Stimulated activated CD8-positive, alpha-beta memory T cell treated with anti-CD3 and anti-CD28 coated beads, Interleukin-15, amount 100 ng/mL, for 1 hour (primary cell): ENCODE data around the gene ASPRV1.

Experiments used
- DNase-seq: peaks from one replicate; pipeline ENCODE4 v3.0.0-alpha.2; 2020; ENCODE audit warnings: low read depth

The ASPRV1 gene

GRCh38 chr2:69988086-69988635, 26.7 kb upstream of the ASPRV1 start:
- no peak for DNase-seq

GRCh38 chr2:69986691-69987090, 25.3 kb upstream of the ASPRV1 start:
- DNase-seq, result no peak

DNA sequence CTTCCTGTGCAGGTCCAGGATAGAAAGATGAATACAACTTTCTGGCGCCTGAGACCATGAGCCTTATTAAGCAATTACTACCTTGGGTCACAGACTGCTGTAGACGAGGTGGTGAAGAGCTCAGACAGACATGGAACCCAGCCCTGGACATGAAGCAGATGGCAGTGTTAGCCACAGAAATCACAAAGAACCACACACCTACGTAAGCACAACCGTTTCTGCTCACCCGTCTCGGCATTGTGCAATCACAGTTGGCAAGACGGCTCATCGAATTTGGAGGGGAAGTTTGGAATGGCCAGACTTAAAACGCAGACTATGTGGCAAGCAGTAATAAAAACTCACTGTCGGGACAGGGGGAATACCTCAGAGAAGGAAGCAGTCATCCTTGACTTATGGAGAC, 24.3 kb upstream of the ASPRV1 start:
- no peak for DNase-seq

GRCh38 chr2:69985216-69985615, 23.8 kb upstream of the ASPRV1 start:
- no peak for DNase-seq

- no peak for DNase-seq
These were observed 22.0 kb upstream of the ASPRV1 start for GRCh38 chr2:69983392-69983966.

DNA sequence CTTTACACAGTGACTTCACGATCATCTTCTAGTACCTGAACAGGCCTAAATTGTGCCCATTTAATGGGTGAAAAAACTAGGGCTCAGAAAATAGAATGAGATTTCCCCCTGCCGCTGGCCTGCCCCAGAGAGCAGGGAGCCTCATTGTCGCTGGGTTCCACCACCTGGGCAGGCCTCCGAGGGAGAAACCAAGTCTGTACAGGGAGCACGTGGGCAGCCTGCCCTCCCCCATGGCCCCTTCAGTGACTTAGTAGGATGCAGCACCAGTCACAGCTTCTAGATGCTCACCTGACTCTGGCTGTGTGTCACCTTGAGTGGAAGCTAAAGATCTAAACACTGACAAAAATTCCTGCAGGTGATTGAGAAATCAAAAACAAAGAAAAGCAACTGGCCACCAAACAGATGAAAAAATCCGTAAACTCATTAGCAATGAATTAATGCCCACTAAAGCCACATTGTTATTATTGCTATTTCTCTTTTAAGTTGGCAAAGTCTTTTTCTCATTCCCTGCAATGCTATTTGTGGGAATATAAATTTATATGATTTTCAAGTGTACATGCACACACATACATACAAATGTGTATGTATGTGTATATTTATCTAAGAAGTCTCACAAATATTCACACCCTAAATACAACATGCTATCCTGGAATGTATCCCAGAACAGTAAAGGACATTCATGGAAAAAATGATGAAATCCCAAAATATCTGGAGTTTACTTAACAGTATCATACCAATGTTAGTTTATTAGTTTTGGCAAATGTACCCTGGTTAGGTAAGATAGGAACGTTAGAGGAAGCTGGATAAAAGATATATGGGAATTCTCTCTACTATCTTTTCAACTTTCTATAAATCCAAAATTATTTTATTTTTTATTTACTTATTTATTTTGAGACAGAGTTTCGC, 18.7 kb upstream of the ASPRV1 start:
- no peak for DNase-seq

GRCh38 chr2:69977906-69978482, 16.6 kb upstream of the ASPRV1 start:
- DNase-seq, result no peak

GRCh38 chr2:69977186-69977585, 15.8 kb upstream of the ASPRV1 start:
- DNase-seq, result no peak

- DNase-seq, result no peak
These were observed 14.5 kb upstream of the ASPRV1 start for GRCh38 chr2:69975853-69976462.

DNA sequence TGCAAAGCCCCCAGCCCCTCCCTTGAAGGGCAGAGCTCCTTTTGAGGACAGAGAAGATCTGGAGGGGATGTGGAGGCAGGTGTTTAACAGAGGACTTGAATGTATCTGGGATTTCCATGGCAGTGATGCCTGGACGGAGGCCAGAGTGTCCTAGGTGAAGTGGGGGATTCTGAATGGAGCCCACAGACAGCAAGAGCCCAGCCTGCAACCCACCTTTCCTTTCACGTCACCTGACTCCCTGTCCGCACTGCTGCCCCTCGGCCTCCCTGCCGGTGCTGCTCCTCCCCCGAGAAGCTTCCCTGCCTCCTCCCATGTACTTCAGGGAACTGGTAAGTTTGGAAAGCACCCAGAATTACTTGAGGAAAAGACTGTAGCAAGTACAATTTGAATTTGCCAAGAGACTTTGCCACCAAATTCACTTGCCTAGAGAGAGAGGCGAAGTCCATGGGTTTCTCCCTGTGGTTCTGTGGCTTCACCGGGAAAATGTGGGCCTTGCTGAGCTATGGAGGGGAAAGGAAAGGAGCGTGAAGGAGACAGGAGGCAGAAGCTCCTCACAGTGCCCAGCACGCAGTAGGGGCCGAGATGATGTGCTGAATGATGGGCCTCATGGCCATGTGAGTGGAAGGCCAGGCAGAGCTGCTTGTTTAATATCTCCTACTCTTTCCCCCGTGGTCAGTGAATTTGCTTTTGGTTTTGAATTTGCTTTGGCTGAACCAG, 13.9 kb upstream of the ASPRV1 start:
- DNase-seq, result no peak

GRCh38 chr2:69973335-69973735, 11.9 kb upstream of the ASPRV1 start:
- DNase-seq, result no peak

DNA sequence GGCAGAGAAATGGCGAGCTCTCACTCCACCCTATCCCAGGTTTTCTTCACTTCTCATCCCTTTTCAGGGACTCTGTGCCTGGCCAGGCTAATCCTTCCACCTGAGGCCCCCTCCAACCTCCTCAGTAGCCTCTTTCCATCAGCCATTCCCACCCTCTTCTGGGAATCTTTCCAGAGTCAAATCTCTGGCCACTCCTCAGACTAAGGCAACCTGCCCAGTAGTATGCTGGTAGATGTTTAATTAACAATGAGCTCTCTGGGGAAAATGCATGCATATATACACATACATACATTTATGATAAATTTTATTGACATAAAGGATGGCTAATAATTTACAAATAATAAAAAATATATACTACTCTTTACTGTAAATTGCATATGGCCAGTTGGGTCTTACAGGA, 11.4 kb upstream of the ASPRV1 start:
- no peak for DNase-seq

DNA sequence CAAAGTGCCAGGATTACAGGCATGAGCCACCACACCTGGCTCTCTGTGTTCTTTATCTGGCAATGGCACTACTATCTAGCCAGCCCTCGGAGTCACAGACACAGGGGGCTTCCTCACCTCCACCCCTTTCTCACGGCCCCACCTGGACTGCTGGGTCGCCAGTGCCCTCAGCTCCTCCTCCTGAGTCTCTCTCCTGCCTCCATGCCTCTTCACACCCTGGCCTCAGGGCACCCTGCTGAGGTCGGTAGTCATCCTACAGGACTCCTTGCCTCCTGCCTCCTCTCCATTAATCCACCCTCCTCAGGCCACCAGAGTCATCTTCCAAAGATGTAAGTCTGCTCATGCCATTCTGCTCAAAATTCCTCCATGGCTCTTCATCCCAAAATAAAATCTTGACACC, 8.6 kb upstream of the ASPRV1 start:
- no peak for DNase-seq

DNA sequence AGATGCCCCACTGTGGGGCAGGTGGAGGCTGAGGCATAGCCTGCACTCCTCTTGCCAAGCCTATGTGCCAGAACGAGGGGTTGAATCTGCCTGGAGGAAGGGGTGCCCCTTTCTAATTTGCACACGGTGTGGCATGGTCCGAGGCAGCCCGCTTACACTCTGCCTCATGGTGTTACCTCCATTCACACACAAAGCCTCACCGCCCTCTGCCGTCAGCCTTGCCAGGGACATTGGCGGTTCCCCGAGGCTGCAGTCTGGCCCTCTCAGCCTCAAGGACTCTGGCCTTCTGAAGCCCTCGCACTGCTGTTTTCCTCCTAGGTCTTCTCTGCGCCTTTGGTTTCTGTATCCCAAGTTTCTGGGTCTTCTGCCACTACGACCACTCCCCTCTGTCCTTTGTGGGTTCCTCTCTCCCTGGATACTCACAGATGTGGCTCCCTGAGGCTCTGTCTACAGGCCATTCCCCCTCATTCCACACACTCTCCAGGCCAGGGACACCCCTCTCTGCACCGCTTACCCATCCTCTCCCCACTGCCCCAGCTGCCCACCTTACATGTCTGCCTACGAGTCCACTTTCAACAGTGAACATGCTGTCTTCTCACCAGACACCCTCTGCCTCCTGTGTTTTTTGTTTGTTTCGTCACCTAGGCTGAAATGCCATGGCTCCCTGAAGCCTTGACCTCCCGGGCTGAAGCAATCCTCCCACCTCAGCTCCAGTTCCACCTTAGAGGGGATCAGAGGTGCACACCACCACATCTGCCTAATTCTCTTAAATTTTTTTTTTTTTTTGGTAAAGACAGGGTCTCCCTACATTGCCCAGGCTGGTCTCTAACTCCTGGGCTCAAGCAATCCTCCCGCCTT, 7.9 kb upstream of the ASPRV1 start:
- no peak for DNase-seq

GRCh38 chr2:69968609-69969008, 7.2 kb upstream of the ASPRV1 start:
- no peak for DNase-seq

DNA sequence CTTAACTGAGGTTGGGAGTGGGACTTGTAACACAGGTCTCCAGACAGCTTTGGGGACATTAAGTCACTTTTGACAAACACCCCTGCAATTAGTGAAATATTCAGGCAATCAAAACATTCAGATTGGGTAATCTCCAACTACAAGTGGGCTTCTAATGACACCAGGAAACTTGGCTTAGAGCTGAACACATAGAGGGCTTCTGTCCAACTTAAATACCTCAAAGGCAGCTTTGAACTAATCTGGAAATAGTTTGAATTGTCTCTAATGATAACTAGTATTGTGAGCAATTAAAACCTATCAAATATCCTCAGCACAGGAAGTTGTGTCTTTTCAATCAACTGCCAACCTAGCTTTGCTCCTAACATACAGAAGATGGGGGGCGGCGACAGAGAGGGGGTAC, 5.1 kb upstream of the ASPRV1 start:
- no peak for DNase-seq

DNA sequence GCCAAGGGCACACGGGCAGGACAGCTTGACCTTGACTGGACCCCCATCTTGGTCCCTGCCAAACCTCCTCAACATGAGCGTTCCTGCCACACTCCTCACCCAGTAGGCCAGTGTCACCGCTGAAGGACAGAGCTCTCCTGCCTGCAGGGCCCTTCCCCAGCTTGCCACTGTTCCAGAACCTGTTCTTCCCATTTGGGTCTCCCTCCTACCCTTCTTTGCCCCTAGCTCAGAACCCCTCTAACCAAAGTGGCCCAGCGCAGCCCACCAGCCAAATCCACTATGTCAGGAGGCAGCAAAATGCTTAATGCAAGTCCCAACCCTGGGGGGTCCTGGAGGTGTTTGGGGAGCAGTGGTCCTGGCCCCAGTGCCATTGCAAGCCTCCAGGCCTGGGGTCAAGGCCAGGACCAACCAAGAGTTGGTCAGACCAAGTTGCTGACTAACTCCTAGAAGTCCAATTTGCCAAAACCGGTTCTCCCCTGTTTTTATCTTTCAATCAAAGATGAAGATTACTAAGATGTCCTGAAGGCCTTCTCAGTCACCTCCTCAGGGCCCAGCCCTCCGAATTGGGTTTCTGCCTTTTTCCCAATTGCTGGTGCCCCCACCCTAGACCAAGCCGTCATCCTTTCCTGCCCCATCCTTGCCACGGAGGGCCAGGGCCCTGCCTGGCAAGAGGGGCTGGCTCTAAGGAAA, 4.5 kb upstream of the ASPRV1 start:
- no peak for DNase-seq

DNA sequence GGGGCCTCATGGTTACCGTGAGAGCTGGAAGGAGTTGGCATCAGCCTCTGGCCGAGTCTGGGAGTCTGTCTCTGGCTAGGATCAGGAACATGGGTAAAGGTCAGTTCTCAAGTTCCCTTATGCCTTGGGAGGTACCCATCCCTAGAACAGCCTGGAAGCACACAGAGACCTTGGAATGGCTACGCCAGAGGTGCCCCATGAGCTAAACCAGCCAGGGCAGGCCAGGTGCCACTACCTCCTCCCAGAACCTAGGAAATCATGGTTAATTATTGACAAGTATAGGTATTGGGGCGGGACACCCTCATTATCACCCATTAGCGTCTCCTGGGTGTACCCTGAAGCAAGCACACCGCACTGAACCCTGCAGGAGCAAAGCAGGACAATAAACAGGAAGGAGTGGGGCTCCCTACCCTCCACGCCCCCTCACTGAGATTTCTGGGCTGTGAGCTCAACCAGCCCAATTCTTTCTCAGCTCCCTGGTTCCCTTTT, 3.0 kb upstream of the ASPRV1 start:
- DNase-seq, result no peak

GRCh38 chr2:69962986-69963730, 1.7 kb upstream of the ASPRV1 start:
- no peak for DNase-seq

GRCh38 chr2:69960821-69961220, 610 bp downstream of the ASPRV1 start:
- no peak for DNase-seq
